ENCODE measurements around the gene MARK1. TPM values are rescaled to one million over a fixed set of nuclear protein-coding genes. Genes with fewer than 3 reads are reported as not detected.
A peak's percentile ranks its signal among the peaks of the same experiment; 100 is the strongest.

The MARK1 gene
- total RNA-seq, result 2.4 TPM
- long read RNA-seq, partial matches to known transcripts, result 0 of 1 reads
- long read RNA-seq, other reads (novel, unspliced or antisense), result 1 of 1 reads

GRCh38 chr1:220527908-220528678, at the start of gene MARK1:
MARK1 (plus strand) TSS chr1:220528136; CDS start chr1:220528823, 687 bp downstream.
- peaks cover 40% of the 10 kb centered on the region for H3K27me3 ChIP-seq (ENCODE audit: low read depth)
- DNase-seq (peak; percentile 54), ATAC-seq (peak; percentile 85 to 88)
- peak within 1 kb of the TSS; percentile 67 for H3K4me3 ChIP-seq
- TF ChIP-seq, protein P1, sequence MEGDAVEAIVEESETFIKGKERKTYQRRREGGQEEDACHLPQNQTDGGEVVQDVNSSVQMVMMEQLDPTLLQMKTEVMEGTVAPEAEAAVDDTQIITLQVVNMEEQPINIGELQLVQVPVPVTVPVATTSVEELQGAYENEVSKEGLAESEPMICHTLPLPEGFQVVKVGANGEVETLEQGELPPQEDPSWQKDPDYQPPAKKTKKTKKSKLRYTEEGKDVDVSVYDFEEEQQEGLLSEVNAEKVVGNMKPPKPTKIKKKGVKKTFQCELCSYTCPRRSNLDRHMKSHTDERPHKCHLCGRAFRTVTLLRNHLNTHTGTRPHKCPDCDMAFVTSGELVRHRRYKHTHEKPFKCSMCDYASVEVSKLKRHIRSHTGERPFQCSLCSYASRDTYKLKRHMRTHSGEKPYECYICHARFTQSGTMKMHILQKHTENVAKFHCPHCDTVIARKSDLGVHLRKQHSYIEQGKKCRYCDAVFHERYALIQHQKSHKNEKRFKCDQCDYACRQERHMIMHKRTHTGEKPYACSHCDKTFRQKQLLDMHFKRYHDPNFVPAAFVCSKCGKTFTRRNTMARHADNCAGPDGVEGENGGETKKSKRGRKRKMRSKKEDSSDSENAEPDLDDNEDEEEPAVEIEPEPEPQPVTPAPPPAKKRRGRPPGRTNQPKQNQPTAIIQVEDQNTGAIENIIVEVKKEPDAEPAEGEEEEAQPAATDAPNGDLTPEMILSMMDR (IDR thresholded peaks at IDR 0.05), result no peak
- peaks cover 10% of the 10 kb centered on the region for H3K4me1 ChIP-seq
- H3K36me3 ChIP-seq, result no peaks in the 10 kb centered on the region
- peak within 1 kb of the TSS; percentile 73 for H3K27ac ChIP-seq
- intact Hi-C loops (cut with DNase I), result no loop called here
- H3K9me3 ChIP-seq, result no peaks in the 10 kb centered on the region

GRCh38 chr1:220483700-220484099, 44.2 kb upstream of the MARK1 start:
- TF ChIP-seq, protein P1 (IDR thresholded peaks at IDR 0.05), result no peak
- Histone ChIP-seq H3K27me3 (ENCODE audit: low read depth) (no peaks in the 10 kb centered on the region), H3K4me3 (no peak overlapping the region), H3K27ac (peak overlapping the region; percentile 54), H3K9me3 (no peaks in the 10 kb centered on the region), H3K4me1 (no peaks in the 10 kb centered on the region), H3K36me3 (no peaks in the 10 kb centered on the region)
- peak in 1 of 2 donors; percentile 64 for ATAC-seq
- DNase-seq, result no peak
- intact Hi-C loops (cut with DNase I), result no loop called here

GRCh38 chr1:220484135-220484534, 43.8 kb upstream of the MARK1 start:
- intact Hi-C loops (cut with DNase I), result no loop called here
- Histone ChIP-seq H3K27me3 (ENCODE audit: low read depth) (no peaks in the 10 kb centered on the region), H3K27ac (peak overlapping the region; percentile 24), H3K36me3 (no peaks in the 10 kb centered on the region), H3K4me3 (no peak overlapping the region), H3K4me1 (no peaks in the 10 kb centered on the region), H3K9me3 (no peaks in the 10 kb centered on the region)
- ATAC-seq (no peak), DNase-seq (no peak)
- TF ChIP-seq, protein P1 (IDR thresholded peaks at IDR 0.05), result no peak

DNA sequence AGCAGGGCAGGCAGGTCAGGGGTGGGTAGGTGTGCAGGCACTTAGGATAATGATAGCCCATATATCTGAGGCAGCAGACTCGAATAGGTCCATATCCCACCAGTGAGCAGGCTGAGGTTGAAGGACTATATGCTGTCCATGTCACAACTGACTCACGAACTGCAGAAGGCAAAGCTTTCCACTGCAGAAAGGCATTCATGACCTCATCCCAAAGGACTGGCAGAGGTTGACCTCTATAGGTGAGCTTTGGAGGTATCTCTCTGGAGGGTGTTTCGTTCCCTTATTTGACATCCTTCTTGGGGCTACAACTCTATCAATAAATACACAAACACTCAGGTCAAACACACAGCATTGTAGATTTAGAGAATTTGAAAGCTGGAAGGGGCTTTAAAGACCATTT, 42.8 kb upstream of the MARK1 start:
- no peak for ATAC-seq
- no peak for DNase-seq
- Histone ChIP-seq H3K9me3 (no peaks in the 10 kb centered on the region), H3K36me3 (no peaks in the 10 kb centered on the region), H3K4me1 (no peaks in the 10 kb centered on the region), H3K27ac (no peak overlapping the region), H3K4me3 (no peak overlapping the region), H3K27me3 (ENCODE audit: low read depth) (no peaks in the 10 kb centered on the region)
- TF ChIP-seq, protein P1 (IDR thresholded peaks at IDR 0.05), result no peak
- intact Hi-C loops (cut with DNase I), result no loop called here

GRCh38 chr1:220485791-220486190, 42.1 kb upstream of the MARK1 start:
- no peaks in the 10 kb centered on the region for H3K9me3 ChIP-seq
- ATAC-seq (no peak), DNase-seq (no peak)
- H3K4me3 ChIP-seq, result no peak overlapping the region
- TF ChIP-seq, protein P1 (IDR thresholded peaks at IDR 0.05), result no peak
- H3K27ac ChIP-seq, result no peak overlapping the region
- H3K27me3 ChIP-seq (ENCODE audit: low read depth), result no peaks in the 10 kb centered on the region
- no peaks in the 10 kb centered on the region for H3K4me1 ChIP-seq
- H3K36me3 ChIP-seq, result no peaks in the 10 kb centered on the region
- intact Hi-C loops (cut with DNase I), result no loop called here
